Measurements from ENCODE around the gene RAC2.

The RAC2 gene

GRCh38 chr22:37181681-37182080 is 62.4 kb downstream of the RAC2 start:
- no peak for DNase-seq (ENCODE audit: low spot score)
- Histone ChIP-seq H3K27ac (no peak overlapping the region), H3K4me3 (no peak overlapping the region)
- no peak for TF ChIP-seq CTCF (IDR thresholded peaks at IDR 0.05)

- TF ChIP-seq CTCF (IDR thresholded peaks at IDR 0.05) = no peak
- no peak overlapping the region for H3K4me3 ChIP-seq
- H3K27ac ChIP-seq = no peak overlapping the region
- no peak for DNase-seq (ENCODE audit: low spot score)
Measured at GRCh38 chr22:37180531-37181231, 63.4 kb downstream of the RAC2 start.

- Histone ChIP-seq H3K4me3 (no peak overlapping the region), H3K27ac (no peak overlapping the region)
- no peak for TF ChIP-seq CTCF (IDR thresholded peaks at IDR 0.05)
- no peak for DNase-seq (ENCODE audit: low spot score)
Measured at GRCh38 chr22:37179622-37180420, 64.2 kb downstream of the RAC2 start.

- Histone ChIP-seq H3K27ac (no peak overlapping the region), H3K4me3 (no peak overlapping the region)
- no peak for DNase-seq (ENCODE audit: low spot score)
- no peak for TF ChIP-seq CTCF (IDR thresholded peaks at IDR 0.05)
Measured at GRCh38 chr22:37179126-37179470, 65.0 kb downstream of the RAC2 start.

- no peak overlapping the region for H3K27ac ChIP-seq
- DNase-seq (ENCODE audit: low spot score) = no peak
- TF ChIP-seq CTCF (IDR thresholded peaks at IDR 0.05) = no peak
- no peak overlapping the region for H3K4me3 ChIP-seq
Measured at GRCh38 chr22:37178350-37179125, 65.5 kb downstream of the RAC2 start.

GRCh38 chr22:37177755-37178154 is 66.3 kb downstream of the RAC2 start:
- TF ChIP-seq CTCF (IDR thresholded peaks at IDR 0.05) = no peak
- H3K27ac ChIP-seq = no peak overlapping the region

More at GRCh38 chr22:37177755-37178154, 66.3 kb downstream of the RAC2 start:
- no peak for DNase-seq (ENCODE audit: low spot score)
- H3K4me3 ChIP-seq = no peak overlapping the region

All from coronary artery (tissue), 2 donors.